Karpas-422 (cell line): Measurements from ENCODE around the gene APOA1. TPM values are rescaled to one million over a fixed set of nuclear protein-coding genes. Genes with fewer than 3 reads are reported as not detected.

Experiments used
- DNase-seq: peaks from one replicate; pipeline ENCODE4 v3.0.0-alpha.2; 2015
- H2AFZ ChIP-seq: fragments of 200-600 bp; sonication (generic); 2 replicates; pipeline ENCODE4 v1.6.1; 2014; ENCODE audit warnings: antibody characterized with exemption, low read length, mixed read lengths
- H3K27ac ChIP-seq: fragments of 200-600 bp; sonication (generic); 2 replicates; pipeline ENCODE4 v1.5.1; 2014; ENCODE audit warnings: mild to moderate bottlenecking, low read length, moderate library complexity
- H3K27me3 ChIP-seq: fragments of 200-600 bp; sonication (generic); 2 replicates; pipeline ENCODE4 v1.6.1; 2014; ENCODE audit warnings: low read length, mixed read lengths
- H3K36me3 ChIP-seq: fragments of 200-600 bp; sonication (generic); 2 replicates; pipeline ENCODE4 v1.6.1; 2014; ENCODE audit warnings: low read length, mixed read lengths; ENCODE audit not compliant: insufficient read depth
- H3K4me1 ChIP-seq: fragments of 200-600 bp; sonication (generic); 2 replicates; pipeline ENCODE4 v1.6.1; 2014; ENCODE audit warnings: mild to moderate bottlenecking, low read length, mixed read lengths
- H3K4me2 ChIP-seq: fragments of 200-600 bp; sonication (generic); 2 replicates; pipeline ENCODE4 v1.6.1; 2014; ENCODE audit warnings: low read length, low read depth, mild to moderate bottlenecking; ENCODE audit not compliant: poor library complexity, severe bottlenecking
- H3K4me3 ChIP-seq: fragments of 200-600 bp; sonication (generic); 2 replicates; pipeline ENCODE4 v1.5.1; 2014; ENCODE audit warnings: mild to moderate bottlenecking, antibody characterized with exemption, low read length, mixed read lengths
- H3K79me2 ChIP-seq: fragments of 200-600 bp; sonication (generic); 2 replicates; pipeline ENCODE4 v1.6.1; 2014; ENCODE audit warnings: mild to moderate bottlenecking, low read length, mixed read lengths
- H3K9ac ChIP-seq: fragments of 200-600 bp; sonication (generic); 2 replicates; pipeline ENCODE4 v1.6.0; 2014; ENCODE audit warnings: low read length
- H3K9me2 ChIP-seq: fragments of 200-600 bp; sonication (generic), shearing (Covaris generic); replicated peaks from 2 replicates; pipeline ENCODE4 v1.6.0; 2014; ENCODE audit warnings: mild to moderate bottlenecking, low read length, moderate library complexity; ENCODE audit not compliant: insufficient read depth
- H3K9me3 ChIP-seq: fragments of 300-700, 200-600 bp; sonication (generic); 2 replicates; pipeline ENCODE4 v1.6.1; 2014; ENCODE audit warnings: low read length, mixed read lengths
- H4K20me1 ChIP-seq: fragments of 200-600 bp; sonication (generic); 2 replicates; pipeline ENCODE4 v1.6.1; 2014; ENCODE audit warnings: mild to moderate bottlenecking, antibody characterized with exemption, low read length, low read depth; ENCODE audit not compliant: insufficient read depth
- total RNA-seq: library from RNA; depleted of rRNA; stranded (reverse); fragments of >200 nt; shearing (Covaris generic); gene quantifications from 2 replicates; pipeline ENCODE4 v1.2.3, GENCODE V29; 2014; ENCODE audit warnings: low replicate concordance

The APOA1 gene
- total RNA-seq, 1 experiment from 2014 or later, result not detected

- Histone ChIP-seq H3K27me3 (no peaks in the 10 kb centered on the region), H3K4me2 (no peak within 1 kb of the TSS), H3K9me2 (no peaks in the 10 kb centered on the region), H4K20me1 (no peaks in the 10 kb centered on the region), H3K9ac (no peak within 1 kb of the TSS), H3K79me2 (no peaks in the 10 kb centered on the region), H3K36me3 (no peaks in the 10 kb centered on the region), H3K4me3 (no peak within 1 kb of the TSS), H3K4me1 (no peaks in the 10 kb centered on the region), H2AFZ (no peak within 1 kb of the TSS), H3K27ac (no peak within 1 kb of the TSS), H3K9me3 (no peaks in the 10 kb centered on the region)
- no peak for DNase-seq
Observed at GRCh38 chr11:116829525-116830183, 7.8 kb downstream of the APOA1 start, which contains the start of gene APOC3. TSS of gene APOC3 (plus strand) at chr11:116829907. CDS start at chr11:116830583, 676 bp downstream.

GRCh38 chr11:116828632-116829524 lies 8.5 kb downstream of the APOA1 start:
- H3K9ac ChIP-seq, result no peak overlapping the region
- no peaks in the 10 kb centered on the region for H3K27me3 ChIP-seq
- H3K4me3 ChIP-seq, result no peak overlapping the region

GRCh38 chr11:116827461-116827860 lies 10.0 kb downstream of the APOA1 start:
- Histone ChIP-seq H3K9me2 (no peaks in the 10 kb centered on the region), H3K4me1 (no peaks in the 10 kb centered on the region), H3K9me3 (no peaks in the 10 kb centered on the region), H2AFZ (no peak overlapping the region), H3K4me2 (no peak overlapping the region), H3K9ac (no peak overlapping the region), H4K20me1 (no peaks in the 10 kb centered on the region), H3K36me3 (no peaks in the 10 kb centered on the region), H3K27ac (no peak overlapping the region), H3K79me2 (no peaks in the 10 kb centered on the region), H3K4me3 (no peak overlapping the region), H3K27me3 (no peaks in the 10 kb centered on the region)
- DNase-seq, result no peak

More at GRCh38 chr11:116828632-116829524, 8.5 kb downstream of the APOA1 start:
- Histone ChIP-seq H3K36me3 (no peaks in the 10 kb centered on the region), H3K9me2 (no peaks in the 10 kb centered on the region), H2AFZ (no peak overlapping the region), H3K79me2 (no peaks in the 10 kb centered on the region), H3K9me3 (no peaks in the 10 kb centered on the region), H3K4me1 (no peaks in the 10 kb centered on the region), H3K4me2 (no peak overlapping the region), H4K20me1 (no peaks in the 10 kb centered on the region), H3K27ac (no peak overlapping the region)
- no peak for DNase-seq

- H3K36me3 ChIP-seq, result no peaks in the 10 kb centered on the region
- H3K4me3 ChIP-seq, result no peak overlapping the region
- H2AFZ ChIP-seq, result no peak overlapping the region
- no peaks in the 10 kb centered on the region for H3K9me3 ChIP-seq
- H3K9ac ChIP-seq, result no peak overlapping the region
- H3K4me2 ChIP-seq, result no peak overlapping the region
- no peaks in the 10 kb centered on the region for H3K27me3 ChIP-seq
- no peak for DNase-seq
- no peaks in the 10 kb centered on the region for H3K4me1 ChIP-seq
- H3K79me2 ChIP-seq, result no peaks in the 10 kb centered on the region
- H3K27ac ChIP-seq, result no peak overlapping the region
- no peaks in the 10 kb centered on the region for H4K20me1 ChIP-seq
- H3K9me2 ChIP-seq, result no peaks in the 10 kb centered on the region
Observed at GRCh38 chr11:116826751-116827431, 10.5 kb downstream of the APOA1 start.

GRCh38 chr11:116825854-116826750 lies 11.3 kb downstream of the APOA1 start:
- Histone ChIP-seq H3K27me3 (no peaks in the 10 kb centered on the region), H3K79me2 (no peaks in the 10 kb centered on the region), H3K27ac (no peak overlapping the region), H3K4me2 (no peak overlapping the region), H3K4me3 (no peak overlapping the region), H3K36me3 (no peaks in the 10 kb centered on the region), H4K20me1 (no peaks in the 10 kb centered on the region), H3K9me3 (no peaks in the 10 kb centered on the region), H3K9ac (no peak overlapping the region), H3K9me2 (no peaks in the 10 kb centered on the region), H2AFZ (no peak overlapping the region), H3K4me1 (no peaks in the 10 kb centered on the region)
- no peak for DNase-seq

GRCh38 chr11:116825434-116825833 lies 12.0 kb downstream of the APOA1 start:
- H3K79me2 ChIP-seq, result no peaks in the 10 kb centered on the region
- H2AFZ ChIP-seq, result no peak overlapping the region
- no peak overlapping the region for H3K9ac ChIP-seq
- no peaks in the 10 kb centered on the region for H4K20me1 ChIP-seq
- H3K36me3 ChIP-seq, result no peaks in the 10 kb centered on the region
- no peak for DNase-seq
- no peaks in the 10 kb centered on the region for H3K9me3 ChIP-seq
- no peak overlapping the region for H3K4me2 ChIP-seq
- H3K4me3 ChIP-seq, result no peak overlapping the region
- H3K27me3 ChIP-seq, result no peaks in the 10 kb centered on the region
- H3K9me2 ChIP-seq, result no peaks in the 10 kb centered on the region
- H3K4me1 ChIP-seq, result no peaks in the 10 kb centered on the region
- no peak overlapping the region for H3K27ac ChIP-seq

GRCh38 chr11:116823031-116823843 lies 14.2 kb downstream of the APOA1 start, which contains the start of gene APOA4:
TSS of gene APOA4 (minus strand) at chr11:116823304. CDS start at chr11:116823191, 113 bp downstream.
- Histone ChIP-seq H3K27me3 (no peaks in the 10 kb centered on the region), H3K4me3 (no peak within 1 kb of the TSS), H4K20me1 (no peaks in the 10 kb centered on the region), H3K9ac (no peak within 1 kb of the TSS), H3K9me3 (no peaks in the 10 kb centered on the region), H3K36me3 (no peaks in the 10 kb centered on the region), H3K4me2 (no peak within 1 kb of the TSS), H3K79me2 (no peaks in the 10 kb centered on the region), H3K9me2 (no peaks in the 10 kb centered on the region), H3K27ac (no peak within 1 kb of the TSS), H3K4me1 (no peaks in the 10 kb centered on the region), H2AFZ (no peak within 1 kb of the TSS)
- DNase-seq, result no peak
